Measurements from ENCODE around the gene ARHGAP26.
A peak's percentile ranks its signal among the peaks of the same experiment; 100 is the strongest.

The ARHGAP26 gene

GRCh38 chr5:143025376-143025775 is 255.2 kb downstream of the ARHGAP26 start:
- DNase-seq = no peak

DNA sequence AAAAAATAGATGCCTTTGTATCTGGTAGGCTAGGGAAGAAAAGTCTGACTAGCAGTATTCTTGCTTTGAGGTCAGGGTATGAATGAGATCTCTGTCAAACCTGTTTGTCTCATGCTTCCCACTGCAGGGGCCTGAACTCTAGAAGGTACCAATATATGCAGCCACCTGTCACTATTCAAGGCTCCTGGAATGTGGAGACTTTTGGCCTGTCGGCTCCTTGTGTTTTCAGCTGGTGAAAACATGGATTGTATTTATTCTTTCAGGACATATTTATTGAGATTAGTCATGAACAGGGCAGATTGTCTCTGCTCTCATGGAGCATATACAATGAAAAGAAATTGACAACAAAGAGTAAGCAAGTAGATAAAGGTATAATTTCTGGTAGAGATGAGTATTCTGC is 255.8 kb downstream of the ARHGAP26 start:
- DNase-seq = no peak

DNA sequence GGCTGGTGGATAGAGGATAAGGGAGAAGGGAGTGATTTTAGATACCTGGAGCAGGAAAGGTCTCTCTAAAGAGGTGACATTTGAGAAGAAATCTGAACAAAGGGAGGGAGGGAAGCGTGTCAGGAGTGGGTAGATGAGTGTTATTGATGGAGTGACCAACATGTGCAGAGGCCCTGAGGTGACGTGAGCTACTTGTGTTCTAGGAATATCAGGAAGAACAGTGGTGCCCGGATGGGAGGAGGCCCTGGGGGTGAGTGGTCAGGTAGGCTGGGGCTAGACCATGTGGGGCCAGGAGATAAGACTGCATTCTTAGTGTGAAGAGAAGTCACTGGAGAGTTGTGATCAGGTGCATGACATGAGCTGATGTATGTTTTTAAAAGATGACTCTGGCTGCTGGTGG is 256.2 kb downstream of the ARHGAP26 start:
- no peak for DNase-seq

- DNase-seq = no peak
Observed at GRCh38 chr5:143029293-143029692, 259.1 kb downstream of the ARHGAP26 start.

GRCh38 chr5:143030349-143030748 is 260.2 kb downstream of the ARHGAP26 start:
- peak; percentile 43 for DNase-seq

GRCh38 chr5:143031781-143032580 is 261.8 kb downstream of the ARHGAP26 start:
- DNase-seq = no peak

DNA sequence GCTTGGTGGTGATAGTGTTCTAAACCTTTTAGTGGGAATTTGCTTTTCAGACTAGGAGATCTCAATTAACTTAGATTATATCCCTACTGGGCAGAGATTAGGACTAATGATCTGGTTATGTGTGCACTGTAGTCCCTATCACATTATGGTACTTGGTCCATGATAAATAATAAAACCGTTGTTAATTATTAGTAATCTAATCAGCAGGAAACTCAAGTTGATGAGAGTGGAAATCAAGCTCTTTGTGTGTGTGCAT is 262.3 kb downstream of the ARHGAP26 start:
- DNase-seq = no peak

GRCh38 chr5:143033535-143034250 is 263.5 kb downstream of the ARHGAP26 start:
- no peak for DNase-seq

GRCh38 chr5:143036146-143036927 is 266.2 kb downstream of the ARHGAP26 start:
- DNase-seq = no peak

- DNase-seq = no peak
Observed at GRCh38 chr5:143037071-143037470, 266.9 kb downstream of the ARHGAP26 start.

DNA sequence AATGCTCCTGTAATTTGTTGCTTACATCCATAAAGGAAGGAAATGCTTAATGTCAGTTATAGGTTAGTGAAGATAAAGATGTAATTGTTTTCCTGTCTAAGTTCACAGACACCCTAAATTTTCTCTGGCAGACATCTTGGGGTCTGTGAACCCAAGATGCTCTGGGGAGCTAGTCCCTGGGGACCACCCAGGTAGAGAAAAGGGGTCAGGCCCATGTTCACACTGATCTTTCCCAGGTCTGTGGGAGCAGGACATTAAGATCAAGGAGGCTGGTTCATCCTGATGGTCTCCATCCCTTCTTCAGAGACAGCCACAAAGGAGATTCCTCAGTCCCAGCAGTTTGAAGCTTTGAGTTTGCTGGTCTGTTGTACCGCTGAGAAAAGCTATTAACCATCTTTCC is 267.5 kb downstream of the ARHGAP26 start:
- no peak for DNase-seq

DNA sequence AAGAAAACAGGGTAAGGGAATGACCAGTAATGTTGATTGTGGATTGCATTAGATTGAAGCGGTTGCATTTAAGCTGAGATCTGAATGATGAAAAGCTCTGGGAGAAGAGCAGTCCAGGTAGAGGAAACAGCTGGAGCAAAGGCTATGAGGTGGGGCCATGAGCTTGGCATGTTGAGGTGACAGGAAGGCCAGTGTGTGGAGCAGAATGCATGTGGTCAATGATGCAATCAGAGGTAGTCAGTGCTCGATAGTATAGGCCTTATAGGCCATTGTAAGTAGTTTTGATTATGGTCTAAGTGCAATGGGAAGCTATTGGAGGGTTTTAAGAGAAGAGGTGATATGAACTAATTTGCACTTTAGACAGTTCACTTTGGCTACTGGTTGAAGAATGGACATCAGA is 270.4 kb downstream of the ARHGAP26 start:
- DNase-seq = no peak

- DNase-seq = no peak
Observed at GRCh38 chr5:143041461-143041860, 271.3 kb downstream of the ARHGAP26 start.

GRCh38 chr5:143041972-143042770 is 272.0 kb downstream of the ARHGAP26 start:
- DNase-seq = no peak

DNA sequence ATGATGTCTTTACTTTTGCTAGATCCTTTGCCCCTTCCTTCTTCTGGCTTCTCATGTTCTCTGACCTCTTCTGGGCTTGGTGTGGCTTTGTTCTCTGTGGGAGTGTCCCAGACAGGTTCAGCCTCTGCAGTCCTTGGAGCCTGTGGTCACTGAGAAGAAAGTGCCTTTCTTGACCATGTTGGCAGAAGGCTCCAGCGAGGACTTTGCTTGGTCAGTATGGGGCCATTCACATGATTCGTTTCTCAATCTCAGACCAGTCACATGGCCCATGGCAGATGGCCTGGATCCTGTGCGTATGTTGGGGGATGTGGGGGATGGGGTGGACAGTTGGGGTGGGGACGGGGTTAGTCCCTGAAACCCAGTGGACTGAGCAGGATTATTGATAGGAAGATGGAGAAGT is 274.1 kb downstream of the ARHGAP26 start:
- DNase-seq = no peak

- no peak for DNase-seq
Observed at GRCh38 chr5:143045062-143045461, 274.9 kb downstream of the ARHGAP26 start.

GRCh38 chr5:143046314-143046713 is 276.1 kb downstream of the ARHGAP26 start:
- no peak for DNase-seq

DNA sequence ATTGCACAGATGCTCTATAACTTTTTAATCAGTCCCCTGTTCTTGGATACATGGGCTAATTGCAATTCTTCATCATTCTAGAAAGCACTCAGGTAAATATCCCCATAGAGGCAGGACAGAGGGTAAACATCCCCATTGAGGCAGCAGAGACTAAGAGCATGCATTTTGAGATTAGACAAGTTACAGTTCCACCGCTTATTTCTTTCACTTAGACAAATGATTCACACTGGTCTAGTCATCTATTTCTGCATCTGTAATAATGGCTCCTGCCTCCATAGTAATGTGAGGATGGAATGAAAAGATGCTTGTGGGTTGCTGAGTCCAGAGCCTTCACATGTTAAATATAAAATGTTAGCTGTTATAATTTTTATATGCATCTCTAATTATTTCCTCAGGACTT is 276.9 kb downstream of the ARHGAP26 start:
- no peak for DNase-seq

GRCh38 chr5:143050183-143050582 is 280.0 kb downstream of the ARHGAP26 start:
- DNase-seq = no peak

DNA sequence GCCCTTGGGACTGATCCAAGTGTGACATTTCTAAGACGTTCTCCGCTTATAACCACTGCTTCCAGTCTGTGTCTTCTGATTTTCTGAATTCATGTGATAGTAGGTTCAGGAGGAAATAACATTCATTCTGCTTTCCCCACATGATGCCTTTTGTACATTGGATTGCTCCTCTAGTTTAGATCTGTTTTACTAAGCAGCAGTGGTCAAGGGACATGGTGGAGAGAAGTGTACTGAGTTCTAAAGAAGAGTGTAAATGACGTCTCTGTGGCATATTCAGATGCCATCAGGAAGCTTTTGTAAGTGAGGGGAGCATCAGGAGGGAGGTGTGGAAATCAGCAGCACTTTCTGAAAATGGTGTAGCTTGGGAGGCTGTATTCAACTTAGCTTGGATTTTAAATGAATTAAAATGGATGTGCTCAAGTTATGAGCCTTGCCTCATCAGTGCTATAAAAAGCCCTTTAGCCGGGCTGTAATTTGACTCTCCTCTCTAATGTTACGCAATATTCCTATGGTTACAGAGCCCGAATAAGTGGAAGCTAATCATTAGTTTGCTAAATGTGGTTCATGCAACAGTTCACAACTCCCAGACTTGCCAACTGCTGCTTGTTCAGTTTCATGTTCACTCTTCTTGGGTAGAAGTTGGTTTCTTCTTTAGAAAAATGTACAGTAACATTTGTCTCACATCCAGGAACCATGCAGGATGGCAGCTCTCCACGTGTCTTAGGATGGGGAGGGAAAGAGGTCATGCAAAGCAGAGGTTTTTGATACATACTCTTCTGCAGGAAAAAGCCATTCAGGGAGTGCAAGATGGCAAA is 281.3 kb downstream of the ARHGAP26 start:
- DNase-seq = no peak

DNA sequence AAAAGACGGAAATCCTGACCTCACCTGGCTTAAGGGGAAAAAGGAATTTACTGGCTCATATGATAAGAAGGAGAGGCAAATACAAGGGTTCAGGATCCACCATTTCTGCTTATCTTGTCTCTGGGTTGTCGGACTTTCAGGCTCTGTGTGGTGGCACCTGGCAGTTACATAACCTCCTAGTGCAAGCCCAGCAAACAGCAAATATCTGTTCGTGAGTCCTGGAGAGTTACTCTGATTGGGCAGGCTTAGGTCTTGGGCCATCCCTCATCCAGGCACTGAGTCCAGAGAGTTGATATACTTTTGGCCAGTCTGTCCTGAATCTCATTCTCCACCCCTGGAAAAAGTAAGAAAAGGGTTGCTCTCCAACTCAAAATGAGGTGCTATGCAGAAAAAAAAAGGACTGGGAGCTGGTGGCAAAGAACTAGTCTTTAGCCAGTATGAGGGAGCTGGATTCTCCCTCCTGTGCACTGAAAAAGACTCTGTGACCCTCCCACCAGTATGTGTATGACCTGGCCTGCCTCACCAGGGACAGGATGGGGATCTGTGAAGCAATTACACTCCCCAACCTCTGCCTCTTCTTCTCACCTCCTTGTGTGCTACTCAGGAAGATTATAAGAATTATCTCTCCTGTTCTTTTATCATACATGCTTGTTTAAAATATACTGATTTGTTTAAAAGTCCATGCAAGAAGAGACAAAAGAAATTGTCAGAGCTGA is 282.9 kb downstream of the ARHGAP26 start:
- no peak for DNase-seq
